PC-3 (cell line): ENCODE data around the gene GLRX5. TPM values are rescaled to one million over a fixed set of nuclear protein-coding genes. Genes with fewer than 3 reads are reported as not detected.

Experiments used
- ATAC-seq: fragments of 200-7000 bp; cut with Tn5 transposase; 2 replicates; pipeline ENCODE4 v1.9.1; 2020; ENCODE audit warnings: mild to moderate bottlenecking, moderate library complexity
- BruUV-seq: library from RNA; stranded (reverse); fragments of 400-500 nt; replicated peaks from 2 replicates; lab custom pipeline; 2021; lab: Mats Ljungman, UMichigan
- CTCF ChIA-PET: fragments of 300-600 bp; sonication (Branson Sonifier 250); formaldehyde crosslinking; loops from one replicate; lab custom pipeline; 2022; ENCODE audit warnings: antibody characterized with exemption; lab: Charles Lee
- POLR2A ChIA-PET: fragments of 300-600 bp; sonication (Branson Sonifier 250); formaldehyde crosslinking; loops from one replicate; lab custom pipeline; 2022; ENCODE audit warnings: antibody characterized with exemption; ENCODE audit not compliant: unreplicated experiment; lab: Charles Lee
- DNase-seq: peaks from one replicate; pipeline ENCODE4 v3.0.0-alpha.2; 2015
- H2AFZ ChIP-seq: fragments of 300-600 bp; sonication (generic); 2 replicates; pipeline ENCODE4 v1.6.0; 2016; ENCODE audit warnings: antibody characterized with exemption, low read length
- H3F3A ChIP-seq: fragments of 300-600 bp; sonication (generic); one replicate; pipeline ENCODE4 v1.6.0; 2017; ENCODE audit warnings: antibody characterized with exemption, low read length, control low read depth, mild to moderate bottlenecking; ENCODE audit not compliant: unreplicated experiment
- H3K27ac ChIP-seq: fragments of 300-600 bp; sonication (generic); 2 replicates; pipeline ENCODE4 v1.5.1; 2016; ENCODE audit warnings: mild to moderate bottlenecking, low read length
- H3K27me3 ChIP-seq: fragments of 300-600 bp; sonication (generic); 2 replicates; pipeline ENCODE4 v1.6.1; 2016; ENCODE audit warnings: low read length, mixed read lengths
- H3K36me3 ChIP-seq: fragments of 300-600 bp; sonication (generic); 2 replicates; pipeline ENCODE4 v1.6.1; 2016; ENCODE audit warnings: low read depth, mixed run types, low read length, mixed read lengths
- H3K4me1 ChIP-seq: fragments of 300-600 bp; sonication (generic); 2 replicates; pipeline ENCODE4 v1.5.1; 2016; ENCODE audit warnings: low read length; ENCODE audit not compliant: insufficient read depth
- H3K4me2 ChIP-seq: fragments of 300-600 bp; sonication (generic); 2 replicates; pipeline ENCODE4 v1.6.0; 2016; ENCODE audit warnings: low read length
- H3K4me3 ChIP-seq: fragments of 300-600 bp; sonication (generic); 2 replicates; pipeline ENCODE4 v1.5.1; 2016; ENCODE audit warnings: mild to moderate bottlenecking, low read length, mixed read lengths
- H3K79me2 ChIP-seq: fragments of 300-600 bp; sonication (generic); 2 replicates; pipeline ENCODE4 v1.6.1; 2017; ENCODE audit warnings: low read length, mixed read lengths
- H3K9ac ChIP-seq: fragments of 300-600 bp; sonication (generic); 2 replicates; pipeline ENCODE4 v1.6.0; 2016; ENCODE audit warnings: mild to moderate bottlenecking, low read length
- H3K9me2 ChIP-seq: fragments of 300-600 bp; sonication (generic); replicated peaks from 2 replicates; pipeline ENCODE4 v1.6.1; 2016; ENCODE audit warnings: mixed run types, low read length, mixed read lengths
- H3K9me3 ChIP-seq: fragments of 300-600 bp; sonication (generic); 2 replicates; pipeline ENCODE4 v1.6.1; 2016; ENCODE audit warnings: low read length, mixed read lengths
- H4K20me1 ChIP-seq: fragments of 300-600 bp; sonication (generic); 2 replicates; pipeline ENCODE4 v1.6.1; 2016; ENCODE audit warnings: low read length, mixed read lengths
- CTCF ChIP-seq: fragments of 300-600 bp; sonication (generic); conservative IDR thresholded peaks from 2 replicates; pipeline ENCODE4 v1.5.1; 2017; ENCODE audit warnings: antibody characterized with exemption, low read depth, mild to moderate bottlenecking, low read length
- EZH2 ChIP-seq: fragments of 300-600 bp; sonication (generic); IDR thresholded peaks from one replicate; pipeline ENCODE4 v1.6.1; 2017; ENCODE audit warnings: antibody characterized with exemption, mild to moderate bottlenecking, low read length; ENCODE audit not compliant: unreplicated experiment
- EZH2phosphoT487 ChIP-seq: fragments of 300-600 bp; sonication (generic); IDR thresholded peaks from 2 replicates; pipeline ENCODE4 v1.6.1; 2018; ENCODE audit warnings: mild to moderate bottlenecking, antibody characterized with exemption, low read length, borderline replicate concordance
- intact Hi-C: fragments of 100-400 bp; cut with micrococcal nuclease; formaldehyde crosslinking; loops from 2 replicates; pipeline ENCODE4 v1.9.0; 2023
- total RNA-seq: library from RNA; depleted of rRNA; stranded (reverse); fragments of >200 nt; gene quantifications from 2 replicates; pipeline ENCODE4 v1.2.3, GENCODE V29; 2014

GLRX5 gene
- total RNA-seq, 1 experiment from 2014 or later, result 60.0 TPM

- Histone ChIP-seq H3K27ac (no peak overlapping the region), H3K9me2 (no peaks in the 10 kb centered on the region), H3K4me1 (peaks cover 27% of the 10 kb centered on the region), H3K9me3 (no peaks in the 10 kb centered on the region), H3K4me2 (no peak overlapping the region; the same call in 1 of the 2 replicates), H4K20me1 (no peaks in the 10 kb centered on the region), H3K79me2 (peaks cover 17% of the 10 kb centered on the region), H3K4me3 (no peak overlapping the region), H3K27me3 (no peaks in the 10 kb centered on the region), H2AFZ (no peak overlapping the region), H3F3A (peaks cover 9% of the 10 kb centered on the region), H3K9ac (no peak overlapping the region), H3K36me3 (peaks cover 15% of the 10 kb centered on the region)
- TF ChIP-seq EZH2 (no peak), EZH2phosphoT487 (no peak)
- ATAC-seq, result no peak
- ChIA-PET POLR2A (no interaction called here), CTCF (interaction anchor here (1.0 kb wide), 1 partner anchor 106 kb away, joined by 4 read pairs; no protein-coding TSS in a partner anchor)
- intact Hi-C loops, result no loop called here
- no TSS peak for BruUV-seq
- DNase-seq, result no peak
These were observed 13.6 kb downstream of the GLRX5 start for GRCh38 chr14:95548328-95548929.

- no peaks in the 10 kb centered on the region for H3K9me2 ChIP-seq
- POLR2A ChIA-PET, result no interaction called here
- H2AFZ ChIP-seq, result no peak overlapping the region
- no peak overlapping the region for H3K27ac ChIP-seq
- peaks cover 4% of the 10 kb centered on the region for H3K36me3 ChIP-seq
- CTCF ChIA-PET, result interaction anchor here (0.6 kb wide), 1 partner anchor 17 kb away, joined by 3 read pairs; no protein-coding TSS in a partner anchor
- H3K4me2 ChIP-seq, result peak overlapping the region; percentile 21; the same call in 1 of the 2 replicates
- H3K4me1 ChIP-seq, result peaks cover 27% of the 10 kb centered on the region
- H3K9me3 ChIP-seq, result no peaks in the 10 kb centered on the region
- peaks cover 6% of the 10 kb centered on the region; the same call in 1 of the 2 replicates for H3K79me2 ChIP-seq
- BruUV-seq, result no TSS peak
- intact Hi-C loops, result no loop called here
- no peak overlapping the region for H3K9ac ChIP-seq
- TF ChIP-seq CTCF (no peak), EZH2 (no peak), EZH2phosphoT487 (no peak)
- H3F3A ChIP-seq, result peaks cover 7% of the 10 kb centered on the region
- H3K4me3 ChIP-seq, result no peak overlapping the region
- 0 out of 2 replicates have a peak, but pooled peaks have one; percentile 19 for ATAC-seq
- H3K27me3 ChIP-seq, result no peaks in the 10 kb centered on the region
- no peak for DNase-seq
- no peaks in the 10 kb centered on the region for H4K20me1 ChIP-seq
These were observed 15.1 kb downstream of the GLRX5 start for GRCh38 chr14:95549656-95550585.

- DNase-seq (no peak), ATAC-seq (no peak)
- TF ChIP-seq EZH2 (no peak), EZH2phosphoT487 (no peak), CTCF (no peak)
- Histone ChIP-seq H3F3A (no peaks in the 10 kb centered on the region), H3K9me2 (no peaks in the 10 kb centered on the region), H3K9ac (no peak overlapping the region), H4K20me1 (no peaks in the 10 kb centered on the region), H2AFZ (no peak overlapping the region), H3K9me3 (no peaks in the 10 kb centered on the region), H3K27me3 (no peaks in the 10 kb centered on the region), H3K4me2 (no peak overlapping the region), H3K36me3 (no peaks in the 10 kb centered on the region), H3K27ac (no peak overlapping the region), H3K79me2 (peaks cover 2% of the 10 kb centered on the region; the same call in 1 of the 2 replicates), H3K4me3 (no peak overlapping the region), H3K4me1 (peaks cover 22% of the 10 kb centered on the region)
- intact Hi-C loops, result no loop called here
- no TSS peak for BruUV-seq
- ChIA-PET CTCF (interaction anchor here (0.5 kb wide), 1 partner anchor 394 kb away, joined by 3 read pairs; no protein-coding TSS in a partner anchor), POLR2A (no interaction called here)
These were observed 16.6 kb downstream of the GLRX5 start for GRCh38 chr14:95551435-95551834.
